ENCODE data around the gene PLEKHM2. TPM values are rescaled to one million over a fixed set of nuclear protein-coding genes. Genes with fewer than 3 reads are reported as not detected.

PLEKHM2 gene
- total and polyA plus RNA-seq, 8 donors: 22.9 to 39.6 (median 33.3) TPM

DNA sequence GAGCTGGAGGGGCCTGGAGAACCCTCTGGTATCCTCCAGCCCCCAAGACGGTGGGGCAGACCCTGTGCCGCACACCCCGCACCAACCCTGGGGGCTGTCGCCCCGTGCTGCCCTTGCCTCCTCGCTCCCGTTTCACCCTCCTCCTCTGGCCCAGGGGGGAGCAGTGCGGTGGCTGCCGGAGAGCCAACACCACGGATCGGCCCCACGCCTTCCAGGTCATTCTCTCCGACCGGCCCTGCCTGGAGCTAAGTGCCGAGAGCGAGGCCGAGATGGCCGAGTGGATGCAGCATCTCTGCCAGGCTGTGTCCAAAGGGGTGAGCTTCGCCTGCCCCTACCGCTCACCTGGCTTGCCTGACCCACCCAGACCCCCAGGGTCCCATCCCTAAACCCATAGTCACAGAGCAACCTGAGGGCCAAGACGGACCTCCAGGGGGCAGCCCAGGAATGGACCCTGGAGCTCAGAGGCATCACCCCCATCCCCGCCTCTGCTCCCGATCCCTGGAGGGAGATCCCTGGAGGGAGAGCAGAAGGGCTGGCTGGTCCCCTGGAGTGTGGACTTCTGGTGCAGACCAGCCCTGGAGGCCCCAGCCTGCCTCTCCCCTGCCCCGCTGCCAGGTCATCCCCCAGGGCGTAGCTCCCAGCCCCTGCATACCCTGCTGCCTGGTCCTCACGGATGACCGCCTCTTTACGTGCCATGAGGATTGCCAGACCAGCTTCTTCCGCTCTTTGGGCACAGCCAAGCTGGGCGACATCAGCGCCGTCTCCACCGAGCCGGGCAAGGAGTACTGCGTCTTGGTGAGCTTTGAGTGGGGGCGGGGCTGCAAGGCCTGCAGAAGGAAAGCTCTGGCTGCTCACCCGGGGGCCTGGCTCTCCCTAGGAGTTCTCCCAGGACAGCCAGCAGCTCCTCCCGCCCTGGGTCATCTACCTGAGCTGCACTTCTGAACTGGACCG lies 47.9 kb downstream of the PLEKHM2 start:
- peaks cover 21 to 25% (median 22%) of the 10 kb centered on the region in 3 donors for H3K4me1 ChIP-seq
- ATAC-seq (no peak), DNase-seq (no peak), FAIRE-seq (no peak)
- H3K27ac ChIP-seq: no peak overlapping the region
- intact Hi-C loops (cut with DNase I): loop anchor here in 1 of 3 donors (10.0 kb wide), 1 partner anchor 137 kb away; no protein-coding TSS in a partner anchor
- H3K4me3 ChIP-seq: no peak overlapping the region
- peaks cover 5 to 30% (median 27%) of the 10 kb centered on the region in 3 donors for H3K36me3 ChIP-seq
- no peaks in the 10 kb centered on the region for H3K9me3 ChIP-seq
- WGBS, 2 donors: 92 to 95% methylated on average over 37 to 39 of the region's 39 CpGs
- TF ChIP-seq, protein P1, sequence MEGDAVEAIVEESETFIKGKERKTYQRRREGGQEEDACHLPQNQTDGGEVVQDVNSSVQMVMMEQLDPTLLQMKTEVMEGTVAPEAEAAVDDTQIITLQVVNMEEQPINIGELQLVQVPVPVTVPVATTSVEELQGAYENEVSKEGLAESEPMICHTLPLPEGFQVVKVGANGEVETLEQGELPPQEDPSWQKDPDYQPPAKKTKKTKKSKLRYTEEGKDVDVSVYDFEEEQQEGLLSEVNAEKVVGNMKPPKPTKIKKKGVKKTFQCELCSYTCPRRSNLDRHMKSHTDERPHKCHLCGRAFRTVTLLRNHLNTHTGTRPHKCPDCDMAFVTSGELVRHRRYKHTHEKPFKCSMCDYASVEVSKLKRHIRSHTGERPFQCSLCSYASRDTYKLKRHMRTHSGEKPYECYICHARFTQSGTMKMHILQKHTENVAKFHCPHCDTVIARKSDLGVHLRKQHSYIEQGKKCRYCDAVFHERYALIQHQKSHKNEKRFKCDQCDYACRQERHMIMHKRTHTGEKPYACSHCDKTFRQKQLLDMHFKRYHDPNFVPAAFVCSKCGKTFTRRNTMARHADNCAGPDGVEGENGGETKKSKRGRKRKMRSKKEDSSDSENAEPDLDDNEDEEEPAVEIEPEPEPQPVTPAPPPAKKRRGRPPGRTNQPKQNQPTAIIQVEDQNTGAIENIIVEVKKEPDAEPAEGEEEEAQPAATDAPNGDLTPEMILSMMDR (IDR thresholded peaks at IDR 0.05): no peak
- no peaks in the 10 kb centered on the region for H3K27me3 ChIP-seq

DNA sequence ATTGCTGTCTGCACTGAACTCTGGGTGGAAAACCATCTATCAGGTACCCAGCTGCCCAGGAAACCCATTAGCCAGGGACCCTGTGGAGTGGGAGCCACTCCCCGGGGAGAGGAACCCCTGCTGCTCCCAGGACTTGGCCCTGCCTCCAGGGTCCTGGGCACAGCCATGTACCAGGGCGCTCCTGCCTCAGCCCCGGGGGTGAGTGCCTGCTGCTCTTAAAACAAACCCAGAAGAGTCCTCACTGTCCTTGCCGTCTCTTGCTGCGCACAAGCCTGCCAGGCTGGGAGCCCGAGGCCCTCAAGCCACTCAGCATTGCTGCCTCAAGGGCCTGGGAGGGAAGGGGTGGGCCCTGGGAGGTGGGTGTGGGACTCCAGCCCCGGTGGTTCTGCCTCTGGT lies 48.6 kb downstream of the PLEKHM2 start:
- FAIRE-seq (no peak), ATAC-seq (no peak), DNase-seq (no peak)
- TF ChIP-seq, protein P1 (IDR thresholded peaks at IDR 0.05): no peak
- Histone ChIP-seq H3K36me3 (peaks cover 0 to 23% (median 21%) of the 10 kb centered on the region in 3 donors), H3K4me1 (peaks cover 28 to 30% (median 29%) of the 10 kb centered on the region in 3 donors), H3K27me3 (no peaks in the 10 kb centered on the region), H3K4me3 (no peak overlapping the region), H3K27ac (no peak overlapping the region), H3K9me3 (no peaks in the 10 kb centered on the region)
- 86 to 91% methylated on average over 6 to 7 of the region's 7 CpGs for WGBS, 2 donors
- intact Hi-C loops (cut with DNase I): loop anchor here in 1 of 3 donors (10.0 kb wide), 1 partner anchor 138 kb away; no protein-coding TSS in a partner anchor

DNA sequence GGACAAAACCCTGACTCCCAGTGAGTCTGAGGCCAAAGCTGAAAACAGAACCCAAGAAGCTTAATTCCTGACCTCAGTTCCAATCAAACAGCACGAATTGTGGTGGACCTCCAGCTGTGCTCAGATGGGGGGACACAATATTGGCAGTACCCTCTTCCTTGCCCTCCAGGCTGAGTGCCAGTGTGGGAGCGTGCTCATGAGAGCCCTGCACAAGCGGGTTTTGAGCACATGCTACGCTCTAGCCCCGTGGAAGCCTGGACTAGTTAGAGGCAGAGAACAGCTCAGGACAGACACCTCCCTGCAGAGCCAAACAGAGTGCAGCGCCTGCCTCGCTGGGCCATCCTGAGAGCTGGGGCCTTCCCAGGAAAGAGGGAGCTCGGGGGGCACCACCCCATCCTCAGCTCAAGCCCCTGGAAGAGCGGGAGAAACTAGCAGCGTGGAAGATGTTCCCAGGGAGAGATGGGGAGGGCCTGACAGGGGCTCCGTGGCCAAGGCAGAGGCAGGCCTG lies 49.2 kb downstream of the PLEKHM2 start:
- FAIRE-seq: no peak
- peaks cover 0 to 17% (median 15%) of the 10 kb centered on the region in 3 donors for H3K36me3 ChIP-seq
- intact Hi-C loops (cut with DNase I): loop anchor here in 1 of 3 donors (10.0 kb wide), 1 partner anchor 138 kb away; no protein-coding TSS in a partner anchor
- H3K9me3 ChIP-seq: no peaks in the 10 kb centered on the region
- no peak for DNase-seq
- no peak for ATAC-seq
- WGBS, 2 donors: 91 to 96% methylated on average over 11 of the region's 11 CpGs
- no peaks in the 10 kb centered on the region for H3K27me3 ChIP-seq
- H3K27ac ChIP-seq: no peak overlapping the region
- TF ChIP-seq, protein P1 (IDR thresholded peaks at IDR 0.05): no peak
- peaks cover 32 to 36% (median 35%) of the 10 kb centered on the region in 3 donors for H3K4me1 ChIP-seq
- no peak overlapping the region for H3K4me3 ChIP-seq

DNA sequence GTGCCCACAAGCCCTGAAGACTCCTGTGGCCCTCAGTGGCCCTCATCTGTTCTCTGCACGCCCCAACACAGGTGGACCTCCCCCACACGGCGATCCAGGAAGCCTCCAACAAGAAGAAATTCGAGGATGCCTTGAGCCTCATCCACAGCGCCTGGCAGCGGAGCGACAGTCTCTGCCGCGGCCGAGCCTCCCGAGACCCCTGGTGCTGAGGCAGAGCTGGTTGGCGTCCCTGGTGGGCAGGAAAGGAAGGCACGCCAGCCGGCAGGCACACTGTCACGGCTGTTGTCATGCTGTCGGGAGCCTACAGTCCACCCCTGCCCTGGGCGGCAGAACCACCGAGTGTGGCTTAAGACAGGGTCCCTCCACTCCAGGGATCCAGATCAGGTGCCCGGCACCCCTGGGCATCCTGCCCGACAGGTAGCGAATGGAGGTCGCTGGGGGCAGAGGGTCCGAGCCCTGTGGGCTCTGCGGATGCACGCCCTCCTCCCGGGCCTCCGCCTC lies 49.7 kb downstream of the PLEKHM2 start:
- FAIRE-seq: no peak
- WGBS, 2 donors: 94 to 95% methylated on average over 23 to 27 of the region's 27 CpGs
- intact Hi-C loops (cut with DNase I): loop anchor here in 1 of 3 donors (10.0 kb wide), 1 partner anchor 139 kb away; no protein-coding TSS in a partner anchor

More for the DNA sequence above, 49.7 kb downstream of the PLEKHM2 start:
- DNase-seq: peak in 1 of 6 donors; percentile 82
- ATAC-seq: no peak
- peaks cover 0 to 16% (median 13%) of the 10 kb centered on the region in 3 donors for H3K36me3 ChIP-seq
- H3K27me3 ChIP-seq: no peaks in the 10 kb centered on the region
- TF ChIP-seq, protein P1 (IDR thresholded peaks at IDR 0.05): no peak
- peaks cover 32 to 37% (median 37%) of the 10 kb centered on the region in 3 donors for H3K4me1 ChIP-seq
- H3K9me3 ChIP-seq: no peaks in the 10 kb centered on the region
- no peak overlapping the region for H3K27ac ChIP-seq
- H3K4me3 ChIP-seq: no peak overlapping the region

Measured in pancreas (tissue), 10 donors.